ENCODE measurements around the gene CAPN8. TPM values are rescaled to one million over a fixed set of nuclear protein-coding genes. Genes with fewer than 3 reads are reported as not detected.

Gene CAPN8
- polyA plus RNA-seq (2012; rRNA removed): not detected in 2 replicates
- polyA plus RNA-seq (2012; cell fraction: cytosol; rRNA removed): not detected in 2 replicates
- polyA plus RNA-seq (2012; cell fraction: nucleus; rRNA removed): 0.04 and 0.11 TPM in 2 replicates

DNA sequence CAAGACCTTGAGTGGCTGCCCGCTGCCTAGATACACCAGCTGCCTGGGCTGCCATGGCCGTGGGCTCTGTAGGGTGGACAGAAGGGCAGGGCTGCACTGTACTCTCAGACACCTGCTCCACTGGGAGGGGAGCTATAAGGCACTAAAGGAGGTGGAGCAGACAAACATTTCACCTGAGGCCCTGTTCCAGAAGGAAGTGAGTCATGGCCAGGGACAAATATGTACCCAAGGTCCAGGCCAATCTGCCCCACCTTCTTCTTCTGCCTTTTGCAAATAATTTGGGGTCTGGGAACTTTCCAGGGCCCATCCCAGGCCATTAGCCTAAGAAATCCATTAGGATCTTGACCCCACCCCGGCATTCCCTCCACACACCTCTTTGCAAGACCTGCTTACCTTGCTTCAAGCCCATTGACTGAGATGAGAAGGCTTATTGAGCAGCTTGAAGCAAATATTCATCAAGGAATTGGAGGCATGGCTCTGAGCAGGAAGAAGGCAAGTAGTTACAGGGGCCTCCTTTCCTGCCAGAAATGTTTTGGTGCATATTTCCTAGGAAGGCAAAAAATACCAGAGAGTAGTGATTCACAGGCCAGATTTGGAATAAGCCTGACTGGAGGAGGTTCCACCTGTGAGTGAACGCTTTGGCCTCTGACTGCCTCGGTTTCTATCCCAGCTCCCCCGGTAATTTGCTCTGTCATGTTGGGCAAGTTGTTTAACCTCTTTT is at the start of gene CAPN8:
Gene CAPN8, minus strand, starts transcription at position 110 of the 721 bp plus-strand sequence. Its CDS starts 55 bp downstream, at position 55.
- WGBS (ENCODE audit: low lambda C conversion rate): 21% methylated on average over 5 of the region's 6 CpGs
- Histone ChIP-seq H3K36me3 (replicated peaks in 1 of 2; ENCODE audit: control insufficient read depth in 1 of 2, insufficient read depth in 2 of 2, low read length in 1 of 2) (no peaks in the 10 kb centered on the region), H3K9me3 (no peaks in the 10 kb centered on the region), H4K20me1 (ENCODE audit: insufficient read depth) (no peaks in the 10 kb centered on the region), H2AFZ (ENCODE audit: low read depth) (no peak within 1 kb of the TSS), H3K4me2 (no peak within 1 kb of the TSS), H3K27me3 (ENCODE audit: insufficient read depth) (peaks cover 9% of the 10 kb centered on the region; the same call in 1 of the 2 replicates), H3K4me3 (ENCODE audit: low read depth in 2 of 2, low read length in 1 of 2) (no peak within 1 kb of the TSS), H3K9me2 (no peaks in the 10 kb centered on the region), H3K27ac (ENCODE audit: low read depth in 2 of 2, low read length in 1 of 2) (no peak within 1 kb of the TSS), H3F3A (replicated peaks; ENCODE audit: insufficient read depth) (no peaks in the 10 kb centered on the region), H3K79me2 (ENCODE audit: insufficient read depth) (no peaks in the 10 kb centered on the region), H3K4me1 (ENCODE audit: control insufficient read depth in 1 of 2, insufficient read depth in 2 of 2, low read depth in 1 of 2, low read length in 1 of 2) (no peaks in the 10 kb centered on the region), H3K9ac (no peak within 1 kb of the TSS)
- CTCF ChIA-PET: interaction anchor here (1.0 kb wide), 1 partner anchor 532 kb away, joined by 4 read pairs; no protein-coding TSS in a partner anchor
- TF ChIP-seq TCF12 (IDR thresholded peaks at IDR 0.05): no peak
- TF ChIP-seq NFIC (IDR thresholded peaks at IDR 0.05; ENCODE audit: borderline replicate concordance): no peak
- TF ChIP-seq MEF2A (IDR thresholded peaks at IDR 0.05; ENCODE audit: borderline replicate concordance, low read depth): no peak
- TF ChIP-seq CTCF (IDR thresholded peaks at IDR 0.05): no peak
- no peak for TF ChIP-seq FOXJ3 (CRISPR knock-in tag; IDR thresholded peaks at IDR 0.05)
- no peak for TF ChIP-seq GABPA (IDR thresholded peaks at IDR 0.05; ENCODE audit: low read depth)
- TF ChIP-seq EZH2phosphoT487 (IDR thresholded peaks at IDR 0.05; ENCODE audit: borderline replicate concordance, low read depth): no peak
- no peak for TF ChIP-seq TEAD4 (IDR thresholded peaks at IDR 0.05; ENCODE audit: borderline replicate concordance, insufficient read depth)
- TF ChIP-seq, protein P1, sequence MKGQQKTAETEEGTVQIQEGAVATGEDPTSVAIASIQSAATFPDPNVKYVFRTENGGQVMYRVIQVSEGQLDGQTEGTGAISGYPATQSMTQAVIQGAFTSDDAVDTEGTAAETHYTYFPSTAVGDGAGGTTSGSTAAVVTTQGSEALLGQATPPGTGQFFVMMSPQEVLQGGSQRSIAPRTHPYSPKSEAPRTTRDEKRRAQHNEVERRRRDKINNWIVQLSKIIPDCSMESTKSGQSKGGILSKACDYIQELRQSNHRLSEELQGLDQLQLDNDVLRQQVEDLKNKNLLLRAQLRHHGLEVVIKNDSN (IDR thresholded peaks at IDR 0.05; ENCODE audit: borderline replicate concordance, low read depth): no peak
- TF ChIP-seq SMC3 (IDR thresholded peaks at IDR 0.05; ENCODE audit: low read depth, low read length): no peak
- TF ChIP-seq, protein P2, sequence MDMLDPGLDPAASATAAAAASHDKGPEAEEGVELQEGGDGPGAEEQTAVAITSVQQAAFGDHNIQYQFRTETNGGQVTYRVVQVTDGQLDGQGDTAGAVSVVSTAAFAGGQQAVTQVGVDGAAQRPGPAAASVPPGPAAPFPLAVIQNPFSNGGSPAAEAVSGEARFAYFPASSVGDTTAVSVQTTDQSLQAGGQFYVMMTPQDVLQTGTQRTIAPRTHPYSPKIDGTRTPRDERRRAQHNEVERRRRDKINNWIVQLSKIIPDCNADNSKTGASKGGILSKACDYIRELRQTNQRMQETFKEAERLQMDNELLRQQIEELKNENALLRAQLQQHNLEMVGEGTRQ (IDR thresholded peaks at IDR 0.05; ENCODE audit: borderline replicate concordance, low read depth, low read length): no peak
- TF ChIP-seq EP300 (IDR thresholded peaks at IDR 0.05; ENCODE audit: borderline replicate concordance in 1 of 2, low read depth in 1 of 2, low read length in 1 of 2): no peak
- TF ChIP-seq POLR2AphosphoS5 (IDR thresholded peaks at IDR 0.05; ENCODE audit: low read depth, low read length): no peak
- no peak for TF ChIP-seq MXI1 (IDR thresholded peaks at IDR 0.05; ENCODE audit: low read depth, low read length)
- no peak for TF ChIP-seq IRF3 (IDR thresholded peaks at IDR 0.05; ENCODE audit: low read depth, low read length)
- no peak for DNase-seq
- POLR2A ChIA-PET: no interaction called here

All from SK-N-SH (cell line).